Measurements from ENCODE around the gene PRAMEF10.
"Not testable (repeated sequence)": the region's sequence is repeated elsewhere in the genome, so short reads cannot be mapped to it uniquely, and the experiment has no call there.

PRAMEF10 gene, protein sequence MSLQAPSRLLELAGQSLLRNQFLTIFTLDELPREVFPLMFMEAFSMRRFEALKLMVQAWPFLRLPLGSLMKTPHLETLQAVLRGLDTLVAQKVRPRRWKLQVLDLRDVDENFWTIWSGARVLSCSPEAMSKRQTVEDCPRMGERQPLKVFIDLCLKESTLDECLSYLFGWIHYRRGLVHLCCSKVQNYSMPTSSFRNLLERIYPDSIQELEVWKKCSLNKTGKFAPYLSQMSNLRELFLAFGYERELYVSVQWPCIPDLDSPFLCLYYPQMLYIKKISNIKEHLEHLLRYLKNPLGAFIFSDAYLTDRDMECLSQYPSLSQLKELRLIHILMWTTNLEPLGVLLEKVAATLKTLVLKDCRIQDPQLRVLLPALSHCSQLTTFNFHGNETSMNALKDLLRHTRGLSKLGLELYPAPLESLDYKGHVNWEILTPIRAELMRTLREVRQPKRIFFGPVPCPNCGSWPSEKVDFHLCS

DNA sequence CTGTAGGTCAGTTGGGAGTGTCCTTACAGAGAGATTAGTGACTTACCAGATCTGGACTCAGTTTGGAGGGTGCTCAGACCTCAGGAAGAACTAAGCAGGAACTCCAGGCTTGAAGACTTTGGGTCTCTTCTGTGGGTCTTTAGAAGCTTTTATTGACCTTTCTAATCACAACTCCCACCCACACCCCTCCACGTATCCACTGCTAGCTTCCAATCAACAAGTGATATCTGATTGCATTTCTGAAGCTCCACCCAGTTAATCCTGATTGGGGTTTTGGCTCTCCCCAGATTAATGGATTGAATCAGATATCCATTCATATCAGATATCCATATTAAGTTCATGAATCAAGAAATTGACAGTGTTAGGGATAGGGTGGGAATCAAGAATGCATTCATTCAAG lies at the start of gene PRAMEF10:
PRAMEF10 (minus strand) TSS at position 101 of the 400 bp plus-strand sequence. CDS start 2,423 bp downstream, outside the sequence.
- H3K4me3 Mint-ChIP-seq, H3K4me1 Mint-ChIP-seq, H3K27me3 Mint-ChIP-seq, H3K27ac Mint-ChIP-seq, H3K9me3 Mint-ChIP-seq, H3K36me3 Mint-ChIP-seq: not testable (repeated sequence)

DNA sequence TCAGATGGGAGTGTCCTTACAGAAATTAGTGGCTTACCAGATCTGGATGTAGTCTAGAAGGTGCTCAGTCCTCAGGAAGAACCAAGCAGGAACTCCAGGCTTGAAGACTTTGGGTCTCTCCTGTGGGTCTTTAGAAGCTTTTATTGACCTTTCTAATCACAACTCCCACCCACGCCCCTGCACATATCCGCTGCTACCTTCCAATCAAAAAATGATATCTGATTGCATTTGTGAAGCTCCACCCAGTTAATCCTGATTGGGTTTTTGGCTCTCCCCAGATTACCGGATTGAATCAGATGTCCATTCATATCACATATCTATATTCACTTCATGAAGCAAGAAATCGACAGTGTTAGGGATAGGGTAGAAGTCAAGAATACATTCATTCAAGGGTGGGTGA lies 49.4 kb upstream of the PRAMEF10 start, which contains the start of gene PRAMEF6:
PRAMEF6 (minus strand) TSS at position 101 of the 400 bp plus-strand sequence. CDS start 5,062 bp downstream, outside the sequence.
- not testable (repeated sequence) for H3K27ac Mint-ChIP-seq, H3K36me3 Mint-ChIP-seq, H3K4me3 Mint-ChIP-seq, H3K4me1 Mint-ChIP-seq, H3K27me3 Mint-ChIP-seq, H3K9me3 Mint-ChIP-seq

DNA sequence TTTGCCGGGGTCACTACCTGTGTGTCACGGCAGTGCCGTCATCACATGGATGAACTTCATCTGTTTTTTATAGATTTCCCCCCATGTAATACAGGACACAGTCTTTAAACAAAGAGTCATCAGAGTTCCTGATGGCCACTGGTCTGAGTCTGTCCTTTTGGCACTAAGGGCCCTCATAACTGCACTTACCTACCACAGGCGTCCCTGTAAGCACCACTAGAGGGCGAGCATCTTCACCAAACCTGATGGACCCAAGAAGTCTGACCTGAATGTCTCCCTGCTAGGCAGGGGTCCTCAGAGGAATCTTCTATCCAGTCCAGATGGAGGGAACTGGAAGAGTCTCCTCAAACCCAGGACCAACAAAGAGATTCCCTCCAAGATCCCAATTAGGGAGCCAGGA lies 26.3 kb upstream of the PRAMEF10 start:
- not testable (repeated sequence) for H3K36me3 Mint-ChIP-seq

DNA sequence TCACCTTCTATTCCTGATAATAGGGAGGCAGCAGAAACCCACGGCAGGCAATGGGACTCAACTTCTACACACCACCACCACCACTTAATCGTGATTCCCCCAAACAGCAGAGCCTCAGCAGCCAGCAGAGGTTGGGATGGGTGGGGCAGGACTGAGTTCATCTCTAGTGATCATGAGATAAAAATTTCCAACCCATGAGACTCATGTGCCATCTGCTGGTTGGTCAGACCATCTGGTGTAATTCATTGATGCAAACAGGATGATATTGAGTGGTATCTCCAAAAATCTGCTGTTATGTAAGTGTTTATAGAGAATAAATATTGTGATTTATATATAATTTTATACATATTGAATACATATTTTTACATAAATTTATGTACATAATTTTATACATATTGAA lies 23.7 kb upstream of the PRAMEF10 start:
- H3K27ac Mint-ChIP-seq, H3K36me3 Mint-ChIP-seq, H3K4me1 Mint-ChIP-seq, H3K9me3 Mint-ChIP-seq, H3K4me3 Mint-ChIP-seq, H3K27me3 Mint-ChIP-seq: not testable (repeated sequence)

More for the DNA sequence above, 26.3 kb upstream of the PRAMEF10 start:
- H3K9me3 Mint-ChIP-seq, H3K27ac Mint-ChIP-seq, H3K27me3 Mint-ChIP-seq, H3K4me1 Mint-ChIP-seq, H3K4me3 Mint-ChIP-seq: not testable (repeated sequence)

DNA sequence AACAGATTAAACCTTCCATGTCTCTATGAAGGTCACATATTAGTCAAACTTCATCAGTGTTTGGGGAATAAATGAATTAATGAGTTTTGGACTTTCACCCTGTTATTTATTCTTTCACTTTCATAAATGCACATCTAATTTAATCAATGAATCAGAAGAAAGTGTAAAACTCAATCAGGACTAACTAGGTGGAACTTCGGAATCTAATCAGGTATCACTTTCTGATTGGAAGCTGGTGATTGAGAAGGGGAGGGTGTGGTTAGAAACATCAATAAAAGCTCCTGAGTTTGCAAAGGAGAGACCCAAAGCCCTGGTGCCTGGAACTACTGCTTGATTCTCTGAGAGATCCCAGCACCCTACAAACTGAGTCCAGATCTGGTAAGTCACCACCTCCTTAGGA lies 18.2 kb upstream of the PRAMEF10 start, which contains the start of gene PRAMEF7:
PRAMEF7 (plus strand) TSS at position 301 of the 400 bp plus-strand sequence. CDS start 1,083 bp downstream, outside the sequence.
- not testable (repeated sequence) for H3K4me3 Mint-ChIP-seq, H3K36me3 Mint-ChIP-seq, H3K9me3 Mint-ChIP-seq, H3K27me3 Mint-ChIP-seq, H3K4me1 Mint-ChIP-seq, H3K27ac Mint-ChIP-seq

DNA sequence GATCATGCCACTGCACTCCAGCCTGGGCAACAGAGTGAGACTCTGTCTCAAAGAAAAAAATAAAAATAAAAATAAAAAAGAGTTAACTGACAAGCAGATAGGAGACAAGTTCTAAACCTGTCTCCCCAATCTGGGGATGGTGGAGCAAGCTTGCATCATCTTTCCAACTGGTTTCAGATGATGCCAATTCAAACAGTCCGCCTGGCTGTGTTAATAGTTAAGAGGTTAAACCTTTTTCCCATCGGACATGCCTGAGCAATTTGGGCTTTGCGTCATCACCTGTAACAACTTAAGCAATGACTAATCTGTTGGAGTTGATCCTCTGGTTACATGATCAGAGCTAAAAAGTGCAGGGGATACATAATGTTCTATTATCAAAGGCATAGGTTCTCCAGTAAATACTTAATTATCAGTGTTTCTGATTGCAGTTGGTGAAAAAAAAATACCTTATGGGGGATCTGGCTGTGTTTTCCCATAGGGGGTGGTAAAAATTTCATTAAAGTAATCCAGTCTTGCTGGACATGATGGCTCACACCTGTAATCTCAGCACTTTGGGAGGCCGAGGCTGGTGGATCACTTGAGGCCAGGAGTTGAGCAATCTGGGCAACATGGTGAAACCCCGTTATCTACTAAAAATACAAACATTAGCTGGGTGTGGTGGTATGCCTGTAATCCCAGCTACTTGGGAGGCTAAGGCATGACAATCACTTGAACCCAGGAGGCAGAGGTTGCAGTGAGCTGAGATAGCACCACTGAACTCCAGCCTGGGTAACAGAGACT lies 5.9 kb upstream of the PRAMEF10 start:
- not testable (repeated sequence) for H3K36me3 Mint-ChIP-seq, H3K4me3 Mint-ChIP-seq, H3K4me1 Mint-ChIP-seq, H3K9me3 Mint-ChIP-seq, H3K27ac Mint-ChIP-seq, H3K27me3 Mint-ChIP-seq

DNA sequence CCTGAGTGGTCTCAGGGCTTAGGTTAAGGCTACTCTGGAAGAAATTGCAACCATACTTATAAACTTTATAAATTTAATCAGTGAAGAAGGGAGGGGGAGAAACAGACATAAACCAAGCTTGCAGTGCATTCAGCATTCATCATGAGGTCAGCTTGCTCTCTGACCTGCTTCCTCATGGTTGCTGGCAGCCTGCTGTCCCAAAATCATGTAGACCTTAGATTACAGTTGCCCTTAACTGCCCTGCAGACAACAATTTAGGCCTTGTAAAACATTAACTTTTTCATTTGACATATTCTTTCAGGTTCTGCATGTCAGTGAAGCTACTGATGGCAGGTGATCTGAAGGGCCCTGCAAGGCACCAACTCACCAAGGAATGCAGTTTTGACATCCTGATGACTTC lies 1.1 kb upstream of the PRAMEF10 start:
- H3K4me3 Mint-ChIP-seq, H3K4me1 Mint-ChIP-seq, H3K9me3 Mint-ChIP-seq, H3K36me3 Mint-ChIP-seq, H3K27me3 Mint-ChIP-seq, H3K27ac Mint-ChIP-seq: not testable (repeated sequence)

DNA sequence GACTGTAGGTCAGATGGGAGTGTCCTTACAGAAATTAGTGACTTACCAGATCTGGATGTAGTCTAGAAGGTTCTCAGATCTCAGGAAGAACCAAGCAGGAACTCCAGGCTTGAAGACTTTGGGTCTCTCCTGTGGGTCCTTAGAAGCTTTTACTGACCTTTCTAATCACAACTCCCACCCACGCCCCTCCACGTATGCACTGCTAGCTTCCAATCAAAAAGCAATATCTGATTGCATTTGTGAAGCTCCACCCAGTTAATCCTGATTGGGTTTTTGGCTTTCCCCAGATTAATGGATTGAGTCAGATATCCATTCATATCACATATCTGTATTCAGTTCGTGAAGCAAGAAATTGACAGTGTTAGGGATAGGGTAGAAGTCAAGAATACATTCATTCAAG lies 12.0 kb downstream of the PRAMEF10 start, which contains the start of gene PRAMEF4:
PRAMEF4 (minus strand) TSS at position 101 of the 400 bp plus-strand sequence. CDS start 2,807 bp downstream, outside the sequence.
- not testable (repeated sequence) for H3K27me3 Mint-ChIP-seq, H3K9me3 Mint-ChIP-seq, H3K27ac Mint-ChIP-seq, H3K36me3 Mint-ChIP-seq, H3K4me3 Mint-ChIP-seq, H3K4me1 Mint-ChIP-seq

DNA sequence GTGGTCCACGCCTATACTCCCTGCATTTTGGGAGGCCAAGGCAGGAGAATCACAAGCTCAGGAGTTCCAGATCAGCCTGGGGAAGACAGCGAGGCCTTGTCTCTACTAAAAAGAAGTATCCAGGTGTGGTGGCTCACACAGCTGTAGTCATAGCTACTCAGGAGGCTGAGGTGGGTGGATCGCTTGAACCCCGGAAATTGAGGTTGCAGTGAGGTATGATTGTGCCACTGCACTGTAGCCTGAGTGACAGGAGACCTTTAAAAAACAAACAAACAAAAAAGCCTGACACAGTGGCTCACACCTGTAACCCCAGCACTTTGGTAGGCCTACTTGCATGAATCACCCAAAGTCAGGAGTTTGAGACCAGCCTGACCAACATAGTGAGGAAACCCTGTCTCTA lies 19.6 kb downstream of the PRAMEF10 start:
- H3K4me3 Mint-ChIP-seq, H3K27me3 Mint-ChIP-seq, H3K4me1 Mint-ChIP-seq, H3K9me3 Mint-ChIP-seq, H3K27ac Mint-ChIP-seq, H3K36me3 Mint-ChIP-seq: not testable (repeated sequence)

DNA sequence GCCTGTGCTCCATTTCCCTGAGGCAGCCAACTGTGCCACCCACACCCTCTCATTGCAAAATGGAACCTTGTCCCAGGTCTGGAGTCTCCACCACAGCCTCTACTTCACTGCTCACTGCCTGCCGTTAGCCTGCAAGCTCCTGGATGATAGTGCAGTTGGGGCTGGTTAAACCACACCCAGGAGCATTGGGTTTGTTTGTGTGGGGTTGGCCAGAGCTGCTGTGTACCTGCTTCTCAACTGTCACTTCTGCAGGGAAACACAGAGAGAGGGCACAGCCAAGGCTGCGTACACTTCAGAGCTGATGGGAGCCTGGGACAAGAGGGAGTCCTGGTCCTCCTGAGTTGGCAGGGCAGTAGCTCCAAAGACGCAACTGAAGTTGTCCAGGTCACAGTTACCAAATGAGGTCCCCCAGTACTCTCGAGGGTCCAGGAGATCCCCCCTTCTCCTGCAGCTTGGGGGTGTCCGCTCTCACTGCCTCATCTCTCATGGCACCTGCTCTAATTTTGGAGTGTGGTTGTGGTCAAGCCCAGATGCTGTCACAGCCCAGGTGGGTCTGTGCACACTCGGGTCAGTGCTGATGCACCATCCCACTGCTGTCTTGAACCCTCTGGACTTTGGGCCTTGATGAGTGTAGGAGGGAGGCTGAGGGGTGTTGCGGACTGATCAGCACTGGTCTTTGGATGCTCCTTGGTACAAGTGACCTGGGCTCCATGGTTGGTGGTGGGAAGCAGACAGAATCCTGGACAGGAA lies 34.8 kb downstream of the PRAMEF10 start:
- H3K36me3 Mint-ChIP-seq, H3K4me3 Mint-ChIP-seq, H3K9me3 Mint-ChIP-seq, H3K27ac Mint-ChIP-seq, H3K4me1 Mint-ChIP-seq, H3K27me3 Mint-ChIP-seq: not testable (repeated sequence)

DNA sequence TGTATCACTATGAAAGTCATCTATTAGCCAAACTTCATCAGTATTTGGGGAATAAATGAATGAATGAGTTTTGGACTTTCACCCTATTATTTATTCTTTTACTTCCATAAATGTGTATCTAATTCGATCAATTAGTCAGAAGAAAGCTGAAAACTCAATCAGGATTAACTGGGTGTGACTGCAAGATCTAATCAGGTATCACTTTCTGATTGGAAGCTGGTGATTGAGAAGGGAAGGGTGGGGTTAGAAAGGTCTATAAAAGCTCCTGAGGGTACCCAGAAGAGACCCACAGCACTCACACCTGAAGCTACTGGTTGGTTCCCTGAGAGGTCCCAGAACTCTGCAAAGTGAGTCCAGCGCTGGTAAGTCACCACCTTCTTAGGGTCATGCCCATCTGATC lies 41.3 kb downstream of the PRAMEF10 start, which contains the start of gene PRAMEF2:
PRAMEF2 (plus strand) TSS at position 301 of the 400 bp plus-strand sequence. CDS start 1,924 bp downstream, outside the sequence.
- not testable (repeated sequence) for H3K27ac Mint-ChIP-seq, H3K4me3 Mint-ChIP-seq, H3K27me3 Mint-ChIP-seq, H3K4me1 Mint-ChIP-seq, H3K36me3 Mint-ChIP-seq, H3K9me3 Mint-ChIP-seq

DNA sequence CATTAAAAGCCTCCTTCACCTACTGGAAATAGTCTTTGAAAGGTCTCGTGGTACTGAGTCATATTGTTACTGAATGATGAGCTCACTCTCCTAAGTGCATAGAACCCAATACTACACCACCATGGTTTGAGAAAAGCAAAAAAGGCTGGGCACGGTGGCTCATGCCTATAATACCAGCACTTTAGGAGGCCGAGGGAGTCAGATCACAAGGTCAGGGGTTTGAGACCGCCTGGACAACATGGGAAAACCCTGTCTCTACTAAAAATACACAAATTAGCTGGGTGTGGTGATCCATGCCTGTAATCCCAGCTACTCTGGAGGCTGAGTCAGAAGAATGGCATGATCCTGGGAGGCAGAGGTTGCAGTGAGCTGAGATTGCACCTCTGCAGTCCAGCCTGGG lies 46.3 kb downstream of the PRAMEF10 start:
- peaks cover 1% of the 10 kb centered on the region for H3K27me3 Mint-ChIP-seq
- no peaks in the 10 kb centered on the region for H3K4me1 Mint-ChIP-seq
- no peaks in the 10 kb centered on the region for H3K9me3 Mint-ChIP-seq
- no peaks in the 10 kb centered on the region for H3K36me3 Mint-ChIP-seq
- H3K27ac Mint-ChIP-seq, result no peak overlapping the region
- no peak overlapping the region for H3K4me3 Mint-ChIP-seq

DNA sequence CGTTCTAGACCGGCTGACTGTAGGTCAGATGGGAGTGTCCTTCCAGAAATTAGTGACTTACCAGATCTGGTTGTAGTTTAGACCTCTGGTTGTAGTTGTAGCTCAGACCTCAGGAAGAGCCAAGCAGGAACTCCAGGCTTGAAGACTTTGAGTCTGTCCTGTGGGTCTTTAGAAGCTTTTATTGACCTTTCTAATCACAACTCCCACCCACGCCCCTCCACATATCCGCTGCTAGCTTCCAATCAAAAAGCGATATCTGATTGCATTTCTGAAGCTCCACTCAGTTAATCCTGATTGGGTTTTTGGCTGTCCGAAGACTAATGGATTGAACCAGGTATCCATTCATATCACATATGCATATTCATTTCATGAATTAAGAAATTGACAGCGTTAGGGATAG lies 49.5 kb downstream of the PRAMEF10 start, which contains the start of gene HNRNPCL1:
HNRNPCL1 (minus strand) TSS at position 101 of the 400 bp plus-strand sequence. CDS start 431 bp downstream, outside the sequence.
- not testable (repeated sequence) for H3K27ac Mint-ChIP-seq, H3K4me1 Mint-ChIP-seq, H3K9me3 Mint-ChIP-seq, H3K27me3 Mint-ChIP-seq, H3K4me3 Mint-ChIP-seq, H3K36me3 Mint-ChIP-seq
